ENCODE measurements around the gene ZNF750. TPM values are rescaled to one million over a fixed set of nuclear protein-coding genes. Genes with fewer than 3 reads are reported as not detected.

The ZNF750 gene
- total and polyA plus RNA-seq, 2 of the 13 experiments (the other 11 are each of a cell fraction or from before 2014, with no cell fraction given): not detected

DNA sequence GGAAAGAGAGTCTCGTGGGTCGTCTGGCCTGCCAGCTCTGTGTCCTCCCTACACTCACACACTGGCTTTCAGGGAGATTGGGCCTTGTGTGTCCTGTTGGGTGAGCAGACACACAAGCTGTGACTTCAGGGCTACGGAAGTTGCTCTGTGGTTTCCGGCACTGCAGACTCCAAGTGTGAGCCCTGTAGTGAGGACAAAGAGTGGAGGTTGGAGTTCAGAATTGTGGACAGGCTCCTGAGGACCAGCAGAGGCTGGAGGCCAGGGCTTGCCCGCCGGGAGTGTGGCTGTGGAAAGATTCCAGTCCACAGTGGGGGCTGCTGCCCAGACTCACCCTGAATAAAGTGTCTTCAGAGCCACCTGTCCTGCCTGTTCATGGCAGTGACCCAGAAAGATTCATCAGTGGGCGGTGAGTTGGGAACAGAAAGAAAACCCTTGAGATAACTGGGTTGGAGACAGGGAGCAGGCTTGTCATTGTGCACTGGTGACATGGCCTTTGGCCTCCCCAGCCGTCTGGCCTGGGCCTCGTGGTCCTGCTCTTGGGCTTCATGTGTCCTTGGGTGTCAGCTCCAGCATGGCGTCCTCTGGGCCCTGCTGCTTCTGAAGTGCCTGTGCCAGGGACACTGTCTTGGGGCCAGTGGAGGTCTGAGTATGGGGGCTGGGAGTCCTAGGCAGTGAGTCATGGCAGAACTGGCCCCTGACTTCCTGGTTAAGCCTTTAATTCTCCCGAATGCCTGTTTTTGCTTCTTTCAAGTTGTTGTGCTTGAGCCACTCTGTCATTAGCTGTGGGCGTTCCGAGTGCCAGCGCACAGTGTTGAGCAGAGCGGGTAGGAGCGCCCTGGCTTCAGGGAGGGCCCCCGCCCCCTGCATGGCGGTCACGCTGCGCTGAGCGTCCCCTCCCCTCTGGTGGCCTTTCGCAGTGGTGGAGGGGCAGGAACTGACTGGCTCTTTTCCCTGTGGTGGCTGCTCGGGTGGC, 19.9 kb upstream of the ZNF750 start:
- Histone ChIP-seq H3K4me3 (replicated peaks in 1 of 3; ENCODE audit: insufficient read depth in 1 of 3, low read depth in 2 of 3, low read length in 3 of 3) (no peak overlapping the region), H3K27ac (ENCODE audit: extremely low read length, insufficient read depth, low read length) (peak overlapping the region; percentile 1), H3K79me2 (ENCODE audit: insufficient read depth, low read length) (no peaks in the 10 kb centered on the region), H3K9me3 (ENCODE audit: low read length) (no peaks in the 10 kb centered on the region), H3K4me2 (ENCODE audit: low read depth, low read length) (no peak overlapping the region), H3K9ac (ENCODE audit: insufficient read depth, low read depth, low read length) (no peak overlapping the region), H3K4me1 (ENCODE audit: insufficient read depth, low read length) (peaks cover 17% of the 10 kb centered on the region), H3K36me3 (replicated peaks in 1 of 2; ENCODE audit: control insufficient read depth in 1 of 2, insufficient read depth in 2 of 2, low read length in 2 of 2) (no peaks in the 10 kb centered on the region), H2AFZ (ENCODE audit: low read length) (no peak overlapping the region), H4K20me1 (ENCODE audit: insufficient read depth, low read length) (no peaks in the 10 kb centered on the region), H3K27me3 (ENCODE audit: control insufficient read depth in 1 of 2, insufficient read depth in 2 of 2, low read length in 2 of 2) (no peaks in the 10 kb centered on the region)
- POLR2A ChIA-PET: no interaction called here
- CTCF ChIA-PET (ENCODE audit: low intra/inter-chr PET ratio, low total read pairs): no interaction called here
- DNase-seq (ENCODE audit: low spot score) (peak; percentile 27), ATAC-seq (peak; percentile 80), FAIRE-seq (peak; percentile 64)
- WGBS (ENCODE audit: low lambda C conversion rate): 89% methylated on average over 21 of the region's 23 CpGs
- intact Hi-C loops (cut with micrococcal nuclease; ENCODE audit: unreplicated experiment) (no loop called here), in situ Hi-C loops (cut with HindIII; ENCODE audit: extremely low pct_ligation_motif_present, low pct_unique_long_range_greater_than_20kb) (no loop called here)
- no TSS peak for BruUV-seq (replicated peaks)
- TF ChIP-seq, protein P1, sequence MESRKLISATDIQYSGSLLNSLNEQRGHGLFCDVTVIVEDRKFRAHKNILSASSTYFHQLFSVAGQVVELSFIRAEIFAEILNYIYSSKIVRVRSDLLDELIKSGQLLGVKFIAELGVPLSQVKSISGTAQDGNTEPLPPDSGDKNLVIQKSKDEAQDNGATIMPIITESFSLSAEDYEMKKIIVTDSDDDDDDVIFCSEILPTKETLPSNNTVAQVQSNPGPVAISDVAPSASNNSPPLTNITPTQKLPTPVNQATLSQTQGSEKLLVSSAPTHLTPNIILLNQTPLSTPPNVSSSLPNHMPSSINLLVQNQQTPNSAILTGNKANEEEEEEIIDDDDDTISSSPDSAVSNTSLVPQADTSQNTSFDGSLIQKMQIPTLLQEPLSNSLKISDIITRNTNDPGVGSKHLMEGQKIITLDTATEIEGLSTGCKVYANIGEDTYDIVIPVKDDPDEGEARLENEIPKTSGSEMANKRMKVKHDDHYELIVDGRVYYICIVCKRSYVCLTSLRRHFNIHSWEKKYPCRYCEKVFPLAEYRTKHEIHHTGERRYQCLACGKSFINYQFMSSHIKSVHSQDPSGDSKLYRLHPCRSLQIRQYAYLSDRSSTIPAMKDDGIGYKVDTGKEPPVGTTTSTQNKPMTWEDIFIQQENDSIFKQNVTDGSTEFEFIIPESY (CRISPR knock-in tag; IDR thresholded peaks at IDR 0.05): peak; percentile 75
- TF ChIP-seq DR1 (CRISPR knock-in tag; IDR thresholded peaks at IDR 0.05) (no peak), ZNF549 (CRISPR knock-in tag; IDR thresholded peaks at IDR 0.05) (no peak), ATF7-NPFF (CRISPR knock-in tag; IDR thresholded peaks at IDR 0.05; ENCODE audit: low read depth) (no peak), ZNF607 (CRISPR knock-in tag; IDR thresholded peaks at IDR 0.05; ENCODE audit: borderline replicate concordance) (0 out of 2 replicates have a peak, but pooled peaks have one; percentile 41), MEIS1 (CRISPR knock-in tag; IDR thresholded peaks at IDR 0.05; ENCODE audit: borderline replicate concordance) (peak; percentile 43; the same call in 1 of the 2 replicates), SETDB1 (CRISPR knock-in tag; IDR thresholded peaks at IDR 0.05; ENCODE audit: borderline replicate concordance) (no peak), ZSCAN25 (CRISPR knock-in tag; IDR thresholded peaks at IDR 0.05) (no peak), ELF1 (CRISPR knock-in tag; IDR thresholded peaks at IDR 0.05) (0 out of 2 replicates have a peak, but pooled peaks have one; percentile 39), SMYD3 (CRISPR knock-in tag; IDR thresholded peaks at IDR 0.05) (no peak), ZNF331 (CRISPR knock-in tag; IDR thresholded peaks at IDR 0.05) (peak; percentile 35; the same call in 1 of the 2 replicates), BCL6 (CRISPR knock-in tag; IDR thresholded peaks at IDR 0.05) (no peak), ZNF326 (CRISPR knock-in tag; IDR thresholded peaks at IDR 0.05; ENCODE audit: borderline replicate concordance) (no peak), RARA (CRISPR knock-in tag; IDR thresholded peaks at IDR 0.05) (0 out of 2 replicates have a peak, but pooled peaks have one; percentile 4)
- TF ChIP-seq, protein P2, sequence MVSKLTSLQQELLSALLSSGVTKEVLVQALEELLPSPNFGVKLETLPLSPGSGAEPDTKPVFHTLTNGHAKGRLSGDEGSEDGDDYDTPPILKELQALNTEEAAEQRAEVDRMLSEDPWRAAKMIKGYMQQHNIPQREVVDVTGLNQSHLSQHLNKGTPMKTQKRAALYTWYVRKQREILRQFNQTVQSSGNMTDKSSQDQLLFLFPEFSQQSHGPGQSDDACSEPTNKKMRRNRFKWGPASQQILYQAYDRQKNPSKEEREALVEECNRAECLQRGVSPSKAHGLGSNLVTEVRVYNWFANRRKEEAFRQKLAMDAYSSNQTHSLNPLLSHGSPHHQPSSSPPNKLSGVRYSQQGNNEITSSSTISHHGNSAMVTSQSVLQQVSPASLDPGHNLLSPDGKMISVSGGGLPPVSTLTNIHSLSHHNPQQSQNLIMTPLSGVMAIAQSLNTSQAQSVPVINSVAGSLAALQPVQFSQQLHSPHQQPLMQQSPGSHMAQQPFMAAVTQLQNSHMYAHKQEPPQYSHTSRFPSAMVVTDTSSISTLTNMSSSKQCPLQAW (CRISPR knock-in tag; IDR thresholded peaks at IDR 0.05): 0 out of 2 replicates have a peak, but pooled peaks have one; percentile 32
- TF ChIP-seq, protein P3, sequence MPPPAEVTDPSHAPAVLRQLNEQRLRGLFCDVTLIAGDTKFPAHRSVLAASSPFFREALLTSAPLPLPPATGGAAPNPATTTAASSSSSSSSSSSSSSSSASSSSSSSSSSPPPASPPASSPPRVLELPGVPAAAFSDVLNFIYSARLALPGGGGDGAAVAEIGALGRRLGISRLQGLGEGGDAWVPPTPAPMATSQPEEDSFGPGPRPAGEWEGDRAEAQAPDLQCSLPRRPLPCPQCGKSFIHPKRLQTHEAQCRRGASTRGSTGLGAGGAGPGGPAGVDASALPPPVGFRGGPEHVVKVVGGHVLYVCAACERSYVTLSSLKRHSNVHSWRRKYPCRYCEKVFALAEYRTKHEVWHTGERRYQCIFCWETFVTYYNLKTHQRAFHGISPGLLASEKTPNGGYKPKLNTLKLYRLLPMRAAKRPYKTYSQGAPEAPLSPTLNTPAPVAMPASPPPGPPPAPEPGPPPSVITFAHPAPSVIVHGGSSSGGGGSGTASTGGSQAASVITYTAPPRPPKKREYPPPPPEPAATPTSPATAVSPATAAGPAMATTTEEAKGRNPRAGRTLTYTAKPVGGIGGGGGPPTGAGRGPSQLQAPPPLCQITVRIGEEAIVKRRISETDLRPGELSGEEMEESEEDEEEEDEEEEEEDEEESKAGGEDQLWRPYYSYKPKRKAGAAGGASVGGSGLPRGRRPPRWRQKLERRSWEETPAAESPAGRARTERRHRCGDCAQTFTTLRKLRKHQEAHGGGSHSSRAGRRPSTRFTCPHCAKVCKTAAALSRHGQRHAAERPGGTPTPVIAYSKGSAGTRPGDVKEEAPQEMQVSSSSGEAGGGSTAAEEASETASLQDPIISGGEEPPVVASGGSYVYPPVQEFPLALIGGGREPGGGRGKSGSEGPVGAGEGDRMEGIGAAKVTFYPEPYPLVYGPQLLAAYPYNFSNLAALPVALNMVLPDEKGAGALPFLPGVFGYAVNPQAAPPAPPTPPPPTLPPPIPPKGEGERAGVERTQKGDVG (CRISPR knock-in tag; IDR thresholded peaks at IDR 0.05; ENCODE audit: borderline replicate concordance): peak; percentile 40; the same call in 1 of the 2 replicates
